Adipocyte (in vitro differentiated cells): Measurements from ENCODE around the gene USP40.

ENCODE experiments used
- DNase-seq: peaks from one replicate; pipeline ENCODE4 v3.0.0-alpha.2; 2015; ENCODE audit warnings: low read depth
- H3K27me3 ChIP-seq: replicated peaks from 2 replicates; pipeline ENCODE4 v1.7.0; 2013; ENCODE audit warnings: mild to moderate bottlenecking, low read length, moderate library complexity; ENCODE audit not compliant: control insufficient read depth, insufficient read depth
- H3K36me3 ChIP-seq: 2 replicates; pipeline ENCODE4 v1.7.0; 2013; ENCODE audit warnings: low read length, mild to moderate bottlenecking, moderate library complexity; ENCODE audit not compliant: control insufficient read depth, insufficient read depth, severe bottlenecking
- H3K4me1 ChIP-seq: 2 replicates; pipeline ENCODE4 v1.7.0; 2013; ENCODE audit warnings: mild to moderate bottlenecking, low read length, moderate library complexity; ENCODE audit not compliant: control insufficient read depth, insufficient read depth
- H3K4me3 ChIP-seq: 2 replicates; pipeline ENCODE4 v1.7.0; 2013; ENCODE audit warnings: mild to moderate bottlenecking, low read length, moderate library complexity
- H3K9ac ChIP-seq: 2 replicates; pipeline ENCODE4 v1.7.0; 2013; ENCODE audit warnings: mild to moderate bottlenecking, low read length, moderate library complexity
- H3K9me3 ChIP-seq: 2 replicates; pipeline ENCODE4 v1.7.0; 2013; ENCODE audit warnings: mild to moderate bottlenecking, low read length, moderate library complexity; ENCODE audit not compliant: control insufficient read depth

USP40 gene

DNA sequence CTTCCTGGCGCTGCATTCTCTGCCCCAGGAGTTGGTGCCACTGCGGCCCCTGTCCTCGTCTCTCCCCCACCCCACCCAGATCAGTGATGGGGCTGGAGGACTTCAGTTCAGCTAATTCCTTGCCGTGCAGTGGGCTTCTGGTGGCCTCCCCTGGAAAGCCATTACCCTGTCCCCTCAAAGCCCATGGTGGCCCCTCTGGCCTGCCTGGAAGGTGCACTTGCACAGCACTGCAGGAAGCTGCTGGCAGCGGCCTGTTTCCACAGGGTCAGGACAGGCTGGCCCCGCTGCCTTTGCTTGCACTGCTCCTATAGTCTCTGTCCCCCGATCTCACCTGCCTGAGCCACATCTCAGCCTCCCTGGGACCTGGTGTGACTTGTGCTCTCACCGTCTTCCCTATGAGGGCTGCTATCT, 105.1 kb downstream of the USP40 start:
- Histone ChIP-seq H3K4me1 (no peaks in the 10 kb centered on the region), H3K9me3 (no peaks in the 10 kb centered on the region), H3K36me3 (peaks cover 38% of the 10 kb centered on the region), H3K9ac (no peak overlapping the region), H3K4me3 (no peak overlapping the region), H3K27me3 (no peaks in the 10 kb centered on the region)
- no peak for DNase-seq

DNA sequence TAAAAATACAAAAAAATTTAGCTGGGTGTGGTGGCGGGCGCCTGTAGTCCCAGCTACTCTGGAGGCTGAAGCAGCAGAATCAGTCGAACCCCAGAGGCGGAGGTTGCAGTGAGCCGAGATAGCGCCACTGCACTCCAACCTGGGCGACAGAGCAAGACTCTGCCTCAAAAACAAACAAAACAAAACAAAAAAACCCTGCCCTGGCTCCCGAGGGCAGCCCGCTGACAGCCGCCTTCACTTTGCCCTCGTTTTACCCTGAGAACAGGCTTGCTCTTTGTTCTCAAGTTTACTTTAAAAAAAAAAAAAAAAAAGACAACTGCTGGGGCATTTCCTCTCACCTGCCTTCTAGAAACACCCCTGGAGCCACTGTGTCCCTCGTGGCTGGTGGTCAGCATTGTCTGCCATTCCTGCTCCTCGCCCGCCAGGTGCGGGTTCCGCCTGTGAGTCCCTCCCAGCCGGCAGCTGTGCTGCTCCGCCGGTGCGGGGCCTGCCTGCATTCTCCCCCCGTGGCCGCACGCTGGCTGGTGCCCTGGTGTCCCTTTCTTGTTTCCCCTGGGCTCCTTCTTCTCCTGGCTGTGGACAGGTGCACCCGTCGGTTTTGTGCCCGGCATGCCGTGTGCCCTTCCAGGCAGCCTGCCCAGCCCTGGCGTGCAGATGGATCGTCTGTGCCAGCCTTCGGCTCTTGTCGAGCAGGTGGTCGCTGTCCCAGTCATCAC, 105.7 kb downstream of the USP40 start:
- Histone ChIP-seq H3K4me3 (no peak overlapping the region), H3K4me1 (no peaks in the 10 kb centered on the region), H3K9ac (no peak overlapping the region), H3K36me3 (peaks cover 38% of the 10 kb centered on the region), H3K27me3 (no peaks in the 10 kb centered on the region), H3K9me3 (no peaks in the 10 kb centered on the region)
- DNase-seq = no peak

DNA sequence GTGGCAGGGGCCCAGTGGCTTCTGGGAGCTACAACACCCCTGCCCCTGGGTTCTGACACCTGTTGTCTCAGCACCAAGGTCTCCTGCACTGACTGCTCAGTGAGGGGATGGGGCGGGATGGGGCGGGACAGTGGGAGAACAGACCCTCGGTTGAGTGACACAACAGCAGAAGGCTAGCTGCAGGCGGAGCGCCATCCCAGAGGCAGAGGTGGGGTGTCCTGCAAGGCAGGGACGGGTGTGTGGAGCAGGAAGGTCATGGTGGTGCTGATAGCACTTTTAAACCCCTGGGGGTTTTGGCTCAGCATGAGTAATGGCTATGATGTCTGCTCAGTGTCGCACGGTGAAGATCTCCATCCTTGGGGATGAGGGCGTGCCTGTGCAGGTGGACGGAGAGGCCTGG, 107.2 kb downstream of the USP40 start:
- no peak overlapping the region for H3K4me3 ChIP-seq
- no peaks in the 10 kb centered on the region for H3K9me3 ChIP-seq
- no peak for DNase-seq
- H3K9ac ChIP-seq = no peak overlapping the region
- no peaks in the 10 kb centered on the region for H3K27me3 ChIP-seq
- H3K4me1 ChIP-seq = no peaks in the 10 kb centered on the region
- H3K36me3 ChIP-seq = peaks cover 45% of the 10 kb centered on the region

DNA sequence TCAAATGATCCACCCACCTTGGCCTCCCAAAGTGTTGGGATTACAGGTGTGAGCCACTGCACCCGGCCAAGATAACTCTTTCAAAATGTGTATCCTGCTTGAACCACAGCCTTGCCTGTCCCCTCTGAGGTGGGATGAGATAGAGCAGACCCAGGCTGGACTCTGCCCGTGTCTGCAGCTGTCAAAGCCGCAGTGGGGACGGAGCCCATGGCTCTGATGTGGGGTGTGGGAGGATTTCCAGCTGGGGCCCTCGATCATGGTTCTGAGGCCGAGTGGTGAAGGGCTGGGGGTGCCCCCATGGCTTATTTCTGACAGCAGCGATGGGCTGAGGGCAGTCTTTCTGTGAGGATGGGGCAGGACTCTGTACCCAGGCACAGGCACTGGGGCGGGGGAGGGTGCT, 107.8 kb downstream of the USP40 start:
- H3K27me3 ChIP-seq = no peaks in the 10 kb centered on the region
- peaks cover 41% of the 10 kb centered on the region for H3K36me3 ChIP-seq
- H3K4me1 ChIP-seq = no peaks in the 10 kb centered on the region
- DNase-seq = no peak
- no peak overlapping the region for H3K4me3 ChIP-seq
- H3K9me3 ChIP-seq = no peaks in the 10 kb centered on the region
- no peak overlapping the region for H3K9ac ChIP-seq

DNA sequence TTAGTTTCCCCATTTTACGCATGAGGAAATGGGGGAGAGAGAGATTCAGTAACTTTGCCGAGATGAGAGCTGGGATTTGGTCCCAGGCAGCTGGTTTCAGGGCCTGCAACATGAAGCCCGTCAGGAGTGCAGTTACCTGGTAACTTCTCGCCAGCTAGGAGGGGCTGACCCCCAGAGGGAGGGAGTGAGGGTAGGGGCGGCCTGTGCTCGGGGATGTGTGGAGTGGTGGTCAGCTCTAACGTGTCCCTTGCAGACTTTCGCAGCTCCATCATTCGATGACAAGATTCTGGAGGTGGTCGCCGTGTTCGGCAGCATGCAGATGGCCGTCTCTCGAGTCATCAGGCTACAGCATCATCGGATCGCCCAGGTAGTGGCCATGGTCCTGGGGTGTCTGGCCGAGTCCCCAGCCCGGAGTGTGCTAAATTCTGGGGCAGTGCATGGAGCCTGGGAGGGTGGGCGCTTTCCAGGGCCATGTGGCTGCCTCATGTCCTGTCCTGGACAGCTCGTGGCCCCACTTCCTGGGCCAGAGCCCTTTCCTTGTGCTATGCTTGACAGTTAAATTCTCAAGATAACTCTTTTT, 108.5 kb downstream of the USP40 start:
- no peaks in the 10 kb centered on the region for H3K4me1 ChIP-seq
- peaks cover 34% of the 10 kb centered on the region for H3K36me3 ChIP-seq
- no peak overlapping the region for H3K4me3 ChIP-seq
- H3K27me3 ChIP-seq = no peaks in the 10 kb centered on the region
- H3K9me3 ChIP-seq = no peaks in the 10 kb centered on the region
- H3K9ac ChIP-seq = no peak overlapping the region
- DNase-seq = no peak

DNA sequence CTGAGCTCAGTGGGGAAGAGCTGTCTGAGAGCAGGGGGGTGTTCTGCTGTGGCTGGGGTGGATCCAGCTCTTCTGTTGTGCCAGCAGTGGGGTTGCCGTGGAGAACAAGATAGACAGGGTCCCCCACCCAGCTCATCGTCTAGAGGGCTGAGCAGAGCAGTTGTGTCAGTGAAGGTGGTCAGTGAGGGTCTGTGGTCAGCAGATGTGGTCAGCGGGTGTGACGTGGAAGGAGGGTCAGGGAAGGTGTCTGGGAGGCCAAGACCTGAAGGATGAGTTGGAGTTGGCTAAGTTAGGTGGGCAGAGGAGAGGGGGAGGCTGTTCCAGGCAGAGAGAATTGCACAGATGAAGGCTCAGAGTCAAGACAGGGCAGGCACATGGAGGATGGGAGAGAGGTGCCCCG, 109.2 kb downstream of the USP40 start:
- H3K36me3 ChIP-seq = peaks cover 32% of the 10 kb centered on the region
- H3K4me1 ChIP-seq = no peaks in the 10 kb centered on the region
- H3K4me3 ChIP-seq = no peak overlapping the region
- H3K9ac ChIP-seq = no peak overlapping the region
- H3K27me3 ChIP-seq = no peaks in the 10 kb centered on the region
- H3K9me3 ChIP-seq = no peaks in the 10 kb centered on the region
- no peak for DNase-seq

DNA sequence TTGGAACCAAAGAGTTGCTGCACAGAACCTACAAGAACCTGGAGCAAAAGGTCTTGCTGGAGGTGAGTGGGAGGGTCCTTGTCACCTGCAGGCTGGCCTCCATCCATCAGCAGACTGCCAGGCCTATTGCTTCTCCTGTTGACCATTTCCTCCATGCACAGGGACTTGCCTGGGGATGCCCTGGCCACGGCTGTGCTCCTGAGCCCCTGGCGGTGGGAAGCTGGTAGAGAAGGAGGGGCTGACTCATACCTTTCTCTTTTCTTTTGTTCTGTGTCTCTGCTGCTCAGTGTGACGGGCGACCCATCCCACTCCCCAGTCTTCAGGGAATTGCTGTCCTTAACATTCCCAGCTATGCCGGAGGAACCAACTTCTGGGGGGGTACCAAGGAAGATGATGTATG, 109.6 kb downstream of the USP40 start:
- no peak overlapping the region for H3K4me3 ChIP-seq
- H3K36me3 ChIP-seq = peaks cover 37% of the 10 kb centered on the region
- H3K9ac ChIP-seq = no peak overlapping the region
- no peaks in the 10 kb centered on the region for H3K4me1 ChIP-seq
- no peaks in the 10 kb centered on the region for H3K27me3 ChIP-seq
- DNase-seq = no peak
- no peaks in the 10 kb centered on the region for H3K9me3 ChIP-seq

DNA sequence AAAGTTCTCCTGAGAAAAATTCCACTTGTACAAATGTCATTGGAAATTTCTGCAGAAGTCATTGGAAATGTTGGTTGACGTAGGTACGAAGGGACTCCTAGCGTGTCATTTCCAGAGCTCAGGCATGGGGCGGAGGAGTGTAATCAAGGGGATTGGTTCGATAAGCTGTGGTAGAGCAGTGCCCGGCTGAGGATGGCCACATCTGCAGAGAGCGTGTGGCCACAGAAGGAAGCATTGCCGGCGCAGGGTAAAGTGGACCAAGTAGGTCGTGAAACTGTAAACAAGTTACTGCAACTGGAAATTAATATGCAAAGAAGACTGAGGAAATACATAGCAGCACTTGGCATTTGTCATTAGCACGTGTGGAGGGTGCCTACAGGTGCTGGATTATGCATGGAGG, 110.5 kb downstream of the USP40 start:
- Histone ChIP-seq H3K4me3 (no peak overlapping the region), H3K4me1 (no peaks in the 10 kb centered on the region), H3K36me3 (peaks cover 38% of the 10 kb centered on the region), H3K9me3 (no peaks in the 10 kb centered on the region), H3K27me3 (no peaks in the 10 kb centered on the region), H3K9ac (no peak overlapping the region)
- no peak for DNase-seq

DNA sequence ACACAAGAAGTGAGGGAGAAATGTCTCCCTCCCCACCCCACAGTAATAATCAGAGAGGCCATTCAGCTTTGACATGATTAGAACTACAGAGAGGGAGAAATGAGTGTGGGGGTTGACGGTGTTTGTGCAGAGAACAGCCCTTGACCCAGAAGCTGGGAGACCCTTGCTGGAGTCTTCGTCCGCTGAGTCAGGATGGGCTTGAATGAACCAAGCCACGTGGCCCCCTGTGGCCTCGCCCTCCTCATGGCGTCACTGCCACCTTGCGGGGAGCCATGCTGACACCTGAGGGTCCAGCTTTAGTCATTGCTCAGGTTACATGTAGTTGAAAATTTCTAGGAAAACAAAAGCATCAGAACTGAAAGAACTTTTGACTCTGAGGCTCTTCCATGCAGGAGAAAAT, 111.1 kb downstream of the USP40 start:
- no peak overlapping the region for H3K4me3 ChIP-seq
- no peak overlapping the region for H3K9ac ChIP-seq
- no peak for DNase-seq
- H3K4me1 ChIP-seq = no peaks in the 10 kb centered on the region
- peaks cover 38% of the 10 kb centered on the region for H3K36me3 ChIP-seq
- H3K27me3 ChIP-seq = no peaks in the 10 kb centered on the region
- H3K9me3 ChIP-seq = no peaks in the 10 kb centered on the region

DNA sequence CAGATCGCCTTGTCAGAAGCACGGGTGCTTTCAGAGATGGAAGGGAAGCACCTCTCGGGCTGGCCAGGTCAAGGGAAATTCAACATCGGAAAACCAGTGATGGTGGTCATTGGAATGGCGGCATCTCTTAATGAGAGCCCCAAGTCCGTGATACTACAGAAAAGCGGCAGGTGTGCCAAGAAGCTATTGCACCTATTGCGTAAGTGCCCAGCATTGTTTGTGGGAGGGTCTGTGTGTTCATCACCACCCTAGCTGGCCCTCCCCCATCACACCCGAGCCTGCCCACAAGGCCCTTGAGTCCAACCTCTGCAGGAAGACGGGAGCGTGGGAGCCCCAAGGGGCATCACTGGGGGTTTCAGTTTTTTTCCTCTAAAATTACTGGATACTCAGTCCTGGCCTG, 111.6 kb downstream of the USP40 start:
- Histone ChIP-seq H3K4me1 (no peaks in the 10 kb centered on the region), H3K4me3 (no peak overlapping the region), H3K36me3 (peaks cover 38% of the 10 kb centered on the region), H3K9me3 (no peaks in the 10 kb centered on the region), H3K9ac (no peak overlapping the region), H3K27me3 (no peaks in the 10 kb centered on the region)
- DNase-seq = no peak

DNA sequence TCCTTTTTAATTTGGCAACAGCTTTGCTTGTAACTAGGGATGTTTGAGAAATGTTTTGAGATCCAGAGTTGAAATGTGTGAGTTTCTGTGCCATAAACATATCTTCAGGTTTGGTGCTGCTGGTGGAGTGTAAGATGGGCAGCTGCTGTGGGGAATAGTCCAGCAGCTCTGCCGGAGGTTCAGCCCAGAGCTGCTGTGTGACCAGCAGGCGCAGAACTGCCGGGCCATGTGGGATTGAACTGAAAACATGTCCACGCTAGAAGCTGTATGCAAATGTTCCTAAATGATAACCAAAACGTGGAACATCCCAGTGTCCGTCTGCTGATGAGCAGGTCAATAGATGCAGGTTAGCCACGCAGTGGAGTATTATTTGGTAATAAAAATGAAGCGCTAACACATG, 112.7 kb downstream of the USP40 start:
- Histone ChIP-seq H3K27me3 (no peaks in the 10 kb centered on the region), H3K9ac (no peak overlapping the region), H3K4me1 (no peaks in the 10 kb centered on the region), H3K4me3 (no peak overlapping the region), H3K36me3 (peaks cover 34% of the 10 kb centered on the region), H3K9me3 (no peaks in the 10 kb centered on the region)
- DNase-seq = no peak
